Kidney epithelial cell (primary cell): ENCODE data around the gene THEM5. TPM values are rescaled to one million over a fixed set of nuclear protein-coding genes. Genes with fewer than 3 reads are reported as not detected.

Experiments used
- DNase-seq: peaks from one replicate; pipeline ENCODE4 v3.0.0-alpha.2; 2010; ENCODE audit warnings: low read depth
- H3K27me3 ChIP-seq: 2 replicates; pipeline ENCODE4 v1.6.0; 2011; ENCODE audit warnings: low read length; ENCODE audit not compliant: control insufficient read depth, insufficient read depth
- H3K36me3 ChIP-seq: 2 replicates; pipeline ENCODE4 v1.5.1; 2011; ENCODE audit warnings: low read length; ENCODE audit not compliant: control insufficient read depth, insufficient read depth
- H3K4me3 ChIP-seq: 2 replicates; pipeline ENCODE4 v1.5.1; 2011; ENCODE audit warnings: low read depth, mild to moderate bottlenecking, control low read depth, low read length
- CTCF ChIP-seq: IDR thresholded peaks from 2 replicates; pipeline ENCODE4 v1.5.1; 2011; ENCODE audit warnings: mild to moderate bottlenecking, moderate library complexity, low read length, control low read depth, inconsistent platforms; ENCODE audit not compliant: insufficient read depth, poor library complexity, severe bottlenecking
- total RNA-seq: library from RNA; depleted of rRNA; stranded (reverse); fragments of >200 nt; gene quantifications from 2 replicates; pipeline ENCODE4 v1.2.3, GENCODE V29; 2015

The THEM5 gene
- total RNA-seq, 1 donor from 2014 or later, result not detected

DNA sequence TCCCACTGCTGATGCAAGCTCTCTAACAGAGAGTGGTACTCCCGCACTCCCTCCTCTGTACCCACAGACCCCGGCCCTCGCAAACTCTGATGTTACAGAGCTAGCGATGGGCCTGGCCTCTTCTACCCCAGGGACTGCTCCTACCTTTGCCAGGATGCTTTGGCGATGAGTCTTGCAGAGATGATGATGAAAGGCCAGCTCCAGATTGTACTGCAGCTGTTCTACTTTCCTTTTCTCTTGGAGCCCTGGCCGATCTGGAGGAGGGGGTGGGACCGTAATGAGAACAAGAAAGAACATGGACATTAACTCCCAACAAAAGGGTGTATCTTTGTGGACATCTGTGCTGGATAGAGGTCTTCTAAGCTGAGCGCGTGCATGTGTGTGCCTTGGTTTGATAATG is 42.3 kb downstream of the THEM5 start:
- no peak for TF ChIP-seq CTCF
- Histone ChIP-seq H3K27me3 (peaks cover 26% of the 10 kb centered on the region), H3K36me3 (no peaks in the 10 kb centered on the region), H3K4me3 (no peak overlapping the region)
- no peak for DNase-seq

DNA sequence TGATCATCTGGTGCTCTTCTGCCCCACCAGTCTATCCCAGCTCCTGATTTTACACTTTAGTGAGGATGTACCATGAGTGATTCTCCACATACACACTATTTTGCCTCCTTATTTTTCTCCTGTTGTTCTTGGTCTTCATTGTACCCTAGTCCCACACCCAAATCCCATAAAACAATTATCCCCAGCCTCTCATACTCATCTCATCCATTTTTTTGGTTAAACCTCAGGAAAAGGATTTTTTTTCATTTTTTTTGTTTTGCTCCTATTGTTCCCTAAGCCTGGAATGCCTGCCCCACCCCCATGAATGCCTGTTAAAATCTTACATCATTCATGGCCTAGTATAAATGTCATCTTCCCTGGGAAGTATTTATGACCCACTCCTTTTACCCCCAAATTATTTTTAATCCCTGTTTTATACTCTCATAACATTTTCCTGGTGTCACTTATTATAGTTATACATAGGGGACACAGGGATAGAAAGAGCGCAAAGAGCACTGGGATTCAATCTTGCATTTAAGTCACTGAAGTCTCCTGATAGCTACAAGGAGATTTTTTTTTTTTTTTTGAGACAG is 43.4 kb downstream of the THEM5 start:
- no peaks in the 10 kb centered on the region for H3K36me3 ChIP-seq
- H3K4me3 ChIP-seq, result no peak overlapping the region
- no peak for DNase-seq
- peaks cover 30% of the 10 kb centered on the region for H3K27me3 ChIP-seq
- no peak for TF ChIP-seq CTCF

- TF ChIP-seq CTCF, result no peak
- no peak for DNase-seq
- H3K4me3 ChIP-seq, result no peak overlapping the region
- no peaks in the 10 kb centered on the region for H3K36me3 ChIP-seq
- H3K27me3 ChIP-seq, result peaks cover 27% of the 10 kb centered on the region
Measured at GRCh38 chr1:151809290-151809984, 44.1 kb downstream of the THEM5 start.

DNA sequence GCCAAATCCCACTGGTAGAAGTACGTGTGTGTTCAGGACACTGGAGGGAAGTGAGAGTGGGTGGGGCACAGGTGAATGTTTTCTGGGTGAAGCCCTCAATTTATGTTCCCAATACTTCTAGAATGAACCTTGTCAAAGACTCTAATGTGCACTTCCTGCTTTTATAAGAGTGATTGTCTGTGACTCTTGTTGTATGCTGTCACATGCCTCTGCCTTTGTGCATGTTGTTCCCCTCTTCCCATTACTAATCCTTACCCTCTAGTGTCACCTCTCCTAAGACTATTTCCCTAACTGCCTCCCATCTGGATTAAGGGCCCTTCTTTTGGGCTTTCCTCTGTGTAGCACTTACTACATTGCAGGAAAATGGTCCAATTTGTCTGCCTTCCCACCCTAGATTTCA is 45.7 kb downstream of the THEM5 start:
- TF ChIP-seq CTCF, result no peak
- H3K27me3 ChIP-seq, result peaks cover 29% of the 10 kb centered on the region
- no peak for DNase-seq

GRCh38 chr1:151807131-151807530 is 46.4 kb downstream of the THEM5 start:
- peaks cover 30% of the 10 kb centered on the region for H3K27me3 ChIP-seq
- DNase-seq, result no peak
- TF ChIP-seq CTCF, result no peak
- H3K36me3 ChIP-seq, result no peaks in the 10 kb centered on the region
- H3K4me3 ChIP-seq, result no peak overlapping the region

More for the DNA sequence above, 45.7 kb downstream of the THEM5 start:
- no peak overlapping the region for H3K4me3 ChIP-seq
- H3K36me3 ChIP-seq, result no peaks in the 10 kb centered on the region

DNA sequence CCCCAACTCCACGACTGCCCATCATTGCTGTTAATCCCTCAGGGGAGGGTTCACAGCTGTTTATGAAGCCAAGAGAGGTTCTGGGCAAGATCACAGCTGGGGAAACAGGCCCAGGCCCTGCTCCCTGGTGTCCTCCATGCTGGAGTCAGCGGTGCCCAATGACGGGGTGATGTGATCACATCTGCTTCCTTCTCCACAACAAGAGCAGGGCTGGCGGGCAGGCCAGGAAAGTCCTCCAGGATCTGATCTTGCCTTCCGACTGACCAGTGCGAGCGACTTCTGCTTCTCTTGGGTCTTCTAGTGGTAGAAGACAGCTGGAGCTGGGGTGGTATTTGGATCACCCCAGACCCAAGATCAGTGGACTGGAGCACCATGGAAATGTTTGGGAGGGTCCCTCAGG is 47.3 kb downstream of the THEM5 start:
- Histone ChIP-seq H3K27me3 (peaks cover 35% of the 10 kb centered on the region), H3K36me3 (no peaks in the 10 kb centered on the region), H3K4me3 (no peak overlapping the region)
- no peak for TF ChIP-seq CTCF
- no peak for DNase-seq
